ENCODE results near the gene GGA1.

DNA sequence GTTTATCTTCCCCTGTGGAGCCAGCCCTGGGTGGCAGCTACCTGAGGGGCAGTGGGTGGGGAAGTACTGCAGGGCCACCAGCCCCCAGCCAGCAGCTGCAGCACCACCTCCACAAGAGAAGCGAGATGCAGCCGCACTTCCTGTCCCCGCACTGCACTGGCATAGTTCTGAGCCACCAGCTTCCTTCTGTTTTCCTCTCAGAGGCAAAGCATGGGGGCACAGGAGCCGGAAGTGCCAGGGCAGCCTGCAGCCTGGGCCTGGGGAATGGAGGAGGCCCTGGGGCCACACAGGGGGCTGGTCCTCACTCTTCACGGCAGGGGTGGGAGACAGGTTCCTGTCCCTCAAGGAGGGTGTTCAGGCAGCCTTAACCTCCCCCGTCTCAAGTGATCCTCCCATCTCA lies 18.9 kb downstream of the GGA1 start:
- TF ChIP-seq POLR2A (IDR thresholded peaks at IDR 0.05; ENCODE audit: low read length), result no peak
- TF ChIP-seq GATA1 (IDR thresholded peaks at IDR 0.05; ENCODE audit: low read depth, low read length), result no peak
